GM18502 (cell line): Measurements from ENCODE around the gene PSMD4.
A peak's percentile ranks its signal among the peaks of the same experiment; 100 is the strongest.
"Not testable (repeated sequence)": the region's sequence is repeated elsewhere in the genome, so short reads cannot be mapped to it uniquely, and the experiment has no call there.

Experiments used
- ATAC-seq: cut with Tn5 transposase; IDR thresholded peaks from one replicate; pipeline ENCODE4 v1.9.1; 2021; ENCODE audit warnings: mild to moderate bottlenecking; ENCODE audit not compliant: unreplicated experiment, poor library complexity

Gene PSMD4

GRCh38 chr1:151254217-151255213 is at the start of gene PSMD4:
PSMD4 (plus strand) TSS chr1:151254734; CDS start chr1:151254783, 49 bp downstream.
- ATAC-seq, result peak; percentile 90

GRCh38 chr1:151205381-151205965 is 49.1 kb upstream of the PSMD4 start:
- ATAC-seq, result not testable (repeated sequence)

DNA sequence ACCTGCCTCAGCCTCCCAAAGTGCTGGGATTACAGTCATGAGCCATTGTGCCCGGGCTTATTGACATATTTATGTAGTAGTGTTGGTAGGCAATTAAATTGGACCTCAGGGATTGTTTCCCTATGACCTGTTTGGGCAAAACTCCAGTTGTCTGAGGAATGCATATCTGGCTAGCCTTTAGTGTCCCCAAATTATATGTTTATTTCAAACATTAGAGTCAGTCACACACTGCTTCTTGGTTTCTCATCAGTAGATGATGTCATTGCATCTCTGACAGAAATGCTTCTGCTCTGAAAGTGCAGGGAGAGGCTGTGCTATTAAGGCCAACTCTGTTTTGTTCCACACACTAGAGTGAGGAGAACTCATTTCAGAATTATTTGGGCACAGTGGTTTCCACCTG is 43.7 kb upstream of the PSMD4 start:
- ATAC-seq, result no peak

DNA sequence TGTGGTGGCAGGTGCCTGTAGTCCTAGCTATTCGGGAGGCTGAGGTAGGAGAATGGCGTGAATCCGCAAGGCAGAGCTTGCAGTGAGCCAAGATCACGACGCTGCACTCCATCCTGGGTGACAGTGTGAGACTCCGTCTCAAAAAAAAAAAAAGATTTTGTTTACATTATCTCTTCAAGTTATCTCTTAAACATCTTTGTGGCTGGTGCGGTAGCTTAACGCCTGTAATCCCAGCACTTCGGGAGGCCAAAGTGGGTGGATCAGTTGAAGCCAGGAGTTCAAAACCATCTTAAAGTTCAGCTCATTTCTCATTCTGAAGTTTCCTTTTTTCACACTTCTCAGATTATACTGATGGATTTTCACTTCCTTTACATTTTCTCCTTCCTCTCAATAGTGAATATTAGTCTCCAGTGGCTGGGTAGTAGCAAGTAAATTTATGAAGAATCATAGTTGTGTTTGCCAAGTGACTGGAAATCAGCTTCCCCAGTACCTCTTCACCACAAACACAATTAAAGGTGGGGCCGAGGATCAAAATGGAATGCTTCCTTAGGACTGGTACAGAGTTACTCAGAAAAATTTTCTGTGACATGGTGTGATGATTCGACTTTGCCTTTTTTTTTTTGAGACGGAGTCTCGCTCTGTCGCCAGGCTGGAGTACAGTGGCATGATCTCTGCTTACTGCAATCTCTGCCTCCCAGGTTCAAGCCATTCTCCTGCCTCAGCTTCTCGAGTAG is 42.4 kb upstream of the PSMD4 start:
- ATAC-seq, result no peak

DNA sequence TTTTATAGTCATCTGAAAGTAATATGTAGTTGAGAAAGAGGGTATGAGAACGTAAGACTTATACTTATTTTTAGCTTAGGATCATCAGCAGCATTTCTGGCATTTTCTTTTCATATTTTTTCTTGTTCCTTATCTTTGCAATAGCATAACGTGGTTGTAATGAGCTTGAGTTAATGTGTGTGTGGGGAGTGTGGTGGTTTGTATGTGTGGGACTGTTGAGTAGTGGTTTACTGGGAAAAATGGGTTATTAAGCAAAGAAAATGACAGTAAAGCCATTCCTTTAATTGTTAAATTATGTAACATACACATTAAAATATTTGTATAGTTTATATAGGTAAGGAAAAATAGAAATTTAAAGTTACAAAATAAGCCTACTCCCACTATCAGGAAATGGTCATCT is 41.0 kb upstream of the PSMD4 start:
- no peak for ATAC-seq

GRCh38 chr1:151221616-151222015 is 32.9 kb upstream of the PSMD4 start:
- ATAC-seq, result no peak

DNA sequence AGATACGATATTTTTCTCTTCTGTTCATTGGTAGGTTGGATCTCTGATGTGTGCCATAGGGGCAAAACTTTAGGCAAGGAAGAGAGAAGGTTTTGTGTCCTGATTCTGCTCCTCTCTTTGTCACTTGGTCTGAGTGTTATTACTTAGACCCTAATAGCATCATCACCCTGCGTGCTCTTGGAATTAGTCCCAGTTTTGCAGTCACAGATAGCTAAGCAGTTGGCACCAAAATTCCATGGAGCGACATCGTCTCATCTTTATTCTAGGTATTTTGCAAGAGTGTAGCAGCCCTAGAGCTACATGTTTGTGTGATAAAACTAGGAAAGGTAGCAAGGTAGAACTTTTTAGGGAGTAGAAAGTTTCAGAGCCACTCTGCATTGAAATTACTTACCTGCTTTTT is 32.4 kb upstream of the PSMD4 start:
- no peak for ATAC-seq

DNA sequence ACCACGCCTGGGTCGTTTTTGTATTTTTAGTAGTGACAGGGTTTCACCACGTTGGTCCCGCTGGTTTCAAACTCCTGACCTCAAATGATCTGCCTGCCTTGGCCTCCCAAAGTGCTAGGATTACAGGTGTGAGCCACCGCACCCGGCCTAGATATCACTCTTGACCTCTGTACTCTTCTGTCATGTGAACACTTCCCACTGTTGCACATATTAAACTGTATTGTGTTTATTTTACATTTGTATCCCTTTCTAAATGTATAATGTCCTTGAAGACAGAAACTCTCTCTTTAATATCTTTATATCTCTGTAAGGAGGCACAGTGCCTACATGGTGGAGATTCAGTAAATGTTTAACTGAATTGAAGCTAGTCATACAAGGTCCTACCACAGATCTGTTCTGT is 19.3 kb upstream of the PSMD4 start:
- no peak for ATAC-seq

GRCh38 chr1:151237678-151238466 is 16.7 kb upstream of the PSMD4 start:
- no peak for ATAC-seq

DNA sequence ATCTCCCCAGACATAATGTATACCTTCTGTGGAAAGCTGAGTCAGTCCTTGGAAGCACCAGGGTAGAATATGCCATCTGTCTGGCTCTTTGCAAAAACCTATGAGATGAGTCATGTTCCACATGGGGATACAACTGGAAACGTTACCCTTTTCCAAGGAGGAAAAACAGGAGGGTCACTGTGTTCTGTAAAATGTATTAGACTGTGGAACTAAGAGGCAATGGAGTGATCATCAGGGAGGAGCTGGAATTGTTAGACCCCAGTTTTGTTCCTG is 16.1 kb upstream of the PSMD4 start:
- no peak for ATAC-seq

GRCh38 chr1:151242442-151242841 is 12.1 kb upstream of the PSMD4 start:
- ATAC-seq, result no peak

GRCh38 chr1:151243683-151244216 is 10.8 kb upstream of the PSMD4 start:
- no peak for ATAC-seq

DNA sequence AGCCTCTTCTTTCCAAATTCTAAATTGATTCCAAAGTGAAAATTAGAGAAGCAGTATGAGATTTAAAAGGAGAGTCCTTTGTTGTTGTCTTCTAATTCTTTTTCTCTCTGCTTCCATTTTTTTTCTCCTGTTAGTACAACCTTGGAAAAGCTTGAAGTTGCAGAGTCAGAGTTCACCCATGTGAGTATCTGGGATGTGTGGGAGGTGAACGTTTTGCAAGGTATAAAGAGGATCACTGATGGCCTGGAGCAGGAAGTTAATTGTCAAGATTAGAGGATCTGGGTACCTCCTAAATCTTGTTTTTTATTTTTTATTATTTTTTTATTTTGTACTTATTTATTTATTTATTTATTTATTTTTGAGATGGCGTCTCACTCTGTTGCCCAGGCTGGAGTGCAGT is 7.7 kb upstream of the PSMD4 start:
- ATAC-seq, result no peak

- no peak for ATAC-seq
Measured at GRCh38 chr1:151251656-151252470, 2.7 kb upstream of the PSMD4 start.

- ATAC-seq, result no peak
Measured at GRCh38 chr1:151255381-151255780, 847 bp downstream of the PSMD4 start.

- ATAC-seq, result no peak
Measured at GRCh38 chr1:151259351-151259750, 4.8 kb downstream of the PSMD4 start.

DNA sequence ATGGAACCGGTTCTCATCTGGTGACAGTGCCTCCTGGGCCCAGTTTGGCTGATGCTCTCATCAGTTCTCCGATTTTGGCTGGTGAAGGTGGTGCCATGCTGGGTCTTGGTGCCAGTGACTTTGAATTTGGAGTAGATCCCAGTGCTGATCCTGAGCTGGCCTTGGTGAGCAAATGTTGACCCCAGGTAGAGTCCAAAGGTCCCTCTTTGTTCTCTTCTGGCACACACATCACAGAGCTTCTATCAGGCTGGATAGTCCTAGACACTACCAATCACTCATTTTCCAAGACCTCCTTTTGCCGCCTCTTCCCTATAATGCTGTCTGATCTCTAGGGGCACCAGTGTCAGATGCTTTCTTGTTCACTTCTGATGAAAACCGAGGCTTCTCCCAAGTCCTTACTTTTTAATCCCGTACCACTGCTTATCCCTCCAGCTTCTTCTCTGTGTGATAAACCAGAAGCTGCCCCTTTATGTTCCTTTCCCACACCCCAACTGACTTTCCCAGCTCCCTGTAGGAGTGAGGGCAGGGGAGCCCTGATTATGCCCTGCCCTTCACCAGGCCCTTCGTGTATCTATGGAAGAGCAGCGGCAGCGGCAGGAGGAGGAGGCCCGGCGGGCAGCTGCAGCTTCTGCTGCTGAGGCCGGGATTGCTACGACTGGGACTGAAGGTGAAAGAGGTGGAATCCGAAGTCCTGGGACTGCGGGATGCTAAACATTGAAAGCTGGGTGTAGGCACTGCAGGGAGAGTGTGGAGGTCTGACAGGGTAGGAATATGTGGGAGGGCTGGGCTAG is 11.1 kb downstream of the PSMD4 start:
- ATAC-seq, result no peak

GRCh38 chr1:151266315-151266714 is 11.8 kb downstream of the PSMD4 start:
- no peak for ATAC-seq

DNA sequence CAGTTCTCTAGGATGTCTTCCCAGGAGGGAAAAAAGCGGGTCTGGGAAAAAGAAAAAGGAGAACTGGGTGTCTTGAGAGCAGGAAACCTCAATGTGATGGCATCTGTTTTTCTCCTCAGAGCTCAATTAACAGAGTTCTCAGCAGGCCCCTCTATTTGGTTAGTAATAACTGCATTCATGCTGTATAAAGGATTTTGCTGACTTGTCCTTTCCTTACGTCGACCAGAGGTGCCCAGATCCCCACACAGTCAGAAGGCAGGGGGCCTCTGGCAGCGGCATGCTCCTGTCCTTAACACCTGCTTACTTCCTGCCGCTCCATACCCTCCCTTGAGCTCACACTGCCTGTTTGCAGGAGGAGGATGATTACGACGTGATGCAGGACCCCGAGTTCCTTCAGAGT is 12.3 kb downstream of the PSMD4 start:
- no peak for ATAC-seq
